Heart left ventricle (tissue), 13 donors: Measurements from ENCODE around the gene CALML4.

ENCODE experiments used
- CTCF ChIP-seq, 12 donors: fragments of 200-600 bp; sonication (generic) in 4 of 12; IDR thresholded peaks; one replicate each; pipeline versions ENCODE4 v1.5.0 to v1.8.0; 2018 to 2022; ENCODE audit warnings: antibody characterized with exemption in 12 of 12, mild to moderate bottlenecking in 5 of 12
- POLR2A ChIP-seq, 2 donors: fragments of 450-650 bp; IDR thresholded peaks; one replicate each; pipeline ENCODE4 v1.6.1; 2017; ENCODE audit warnings: antibody characterized with exemption in 2 of 2, mild to moderate bottlenecking in 2 of 2, moderate library complexity in 2 of 2
- donor health status: ischemic (EF 13 %, LVEDD 7.1; RV severe dilation, severe dysfunction).
- donor health status: DM: no; HTN: yes; CAD: no.
- donor health status: DM: no; HTN: no; CAD: no.
- donor health status: ischemic (EF 25% LVEDD 6.9; RV normal size, moderate dysfunction).
- donor health status: ischemic (EF 25% LVEDD 5.7; RV mildly dilated, moderate dysfunction).
- donor health status: ischemic (EF 35%, LVEDD 5.7; RV mildly dilated, moderate dysfunction).
- donor health status: nonischemic (EF 11% LVEDD 7.7; RV severe dilation, severe dysfunction).
- donor health status: DM: yes; HTN: yes; CAD: no.
- donor health status: PGD.
- donor health status: ischemic (EF 29% LVEDD 5.4; RV normal size, mild dysfunction).
- donor health status: nonischemic (EF 23%, LVEDD 6.1; RV moderate dilation, normal function).

- no peak for TF ChIP-seq POLR2A (IDR thresholded peaks at IDR 0.05)
- TF ChIP-seq CTCF (IDR thresholded peaks at IDR 0.05) = no peak
These were observed 36.2 kb upstream of the CALML4 start for GRCh38 chr15:68241088-68241935.
